Lower lobe of right lung (tissue), 2 donors: ENCODE results near the gene MS4A7. TPM values are rescaled to one million over a fixed set of nuclear protein-coding genes. Genes with fewer than 3 reads are reported as not detected.
"Not testable (repeated sequence)": the region's sequence is repeated elsewhere in the genome, so short reads cannot be mapped to it uniquely, and the experiment has no call there.

Experiments
- ATAC-seq, 2 donors: fragments of 200-7000 bp; cut with Tn5 transposase; one replicate each; pipeline ENCODE4 v1.9.1; 2020 to 2022; ENCODE audit warnings: mild to moderate bottlenecking in 2 of 2, moderate library complexity in 2 of 2
- DNase-seq: peaks from one replicate; pipeline ENCODE4 v3.0.0-alpha.2; 2020
- H3K27ac ChIP-seq: fragments of 200-600 bp; one replicate; pipeline ENCODE4 v1.8.0; 2022
- H3K27me3 ChIP-seq: fragments of 200-600 bp; one replicate; pipeline ENCODE4 v1.8.0; 2022; ENCODE audit warnings: low read depth
- H3K36me3 ChIP-seq: fragments of 200-600 bp; one replicate; pipeline ENCODE4 v1.8.0; 2022; ENCODE audit warnings: mild to moderate bottlenecking
- H3K4me1 ChIP-seq: fragments of 200-600 bp; one replicate; pipeline ENCODE4 v1.8.0; 2022
- H3K4me3 ChIP-seq: fragments of 200-600 bp; one replicate; pipeline ENCODE4 v1.8.0; 2022; ENCODE audit warnings: mild to moderate bottlenecking
- H3K9me3 ChIP-seq: fragments of 200-600 bp; one replicate; pipeline ENCODE4 v1.8.0; 2022
- CTCF ChIP-seq: fragments of 200-600 bp; IDR thresholded peaks from one replicate; pipeline ENCODE4 v1.8.0; 2022; ENCODE audit warnings: antibody characterized with exemption, mild to moderate bottlenecking
- intact Hi-C: fragments of 100-400 bp; cut with DNase I; formaldehyde crosslinking; loops from one replicate; pipeline ENCODE4 v1.11.0; 2022
- total RNA-seq: library from RNA; stranded (reverse); fragmentation: NEBNext Ultra II Directional; extraction: Animal tissue kit (Norgen Biotek cat#: 25700); gene quantifications from one replicate; pipeline ENCODE4 v1.2.1, GENCODE V29; 2021
- donor health status: DM: no; HTN: yes; CAD: no; lungs with severe emphysema.

Gene MS4A7
- total RNA-seq, 1 donor from 2014 or later = 315 TPM

- DNase-seq (no peak), ATAC-seq (peak; percentile 89 to 92)
- Histone ChIP-seq H3K27ac (peak overlapping the region; percentile 56), H3K4me3 (peak overlapping the region; percentile 7), H3K9me3 (peaks cover 7% of the 10 kb centered on the region), H3K27me3 (no peaks in the 10 kb centered on the region), H3K36me3 (no peaks in the 10 kb centered on the region), H3K4me1 (peaks cover 7% of the 10 kb centered on the region)
- peak; percentile 77 for TF ChIP-seq CTCF
- intact Hi-C loops = no loop called here
Observed at GRCh38 chr11:60363542-60364470, 14.5 kb upstream of the MS4A7 start.

DNA sequence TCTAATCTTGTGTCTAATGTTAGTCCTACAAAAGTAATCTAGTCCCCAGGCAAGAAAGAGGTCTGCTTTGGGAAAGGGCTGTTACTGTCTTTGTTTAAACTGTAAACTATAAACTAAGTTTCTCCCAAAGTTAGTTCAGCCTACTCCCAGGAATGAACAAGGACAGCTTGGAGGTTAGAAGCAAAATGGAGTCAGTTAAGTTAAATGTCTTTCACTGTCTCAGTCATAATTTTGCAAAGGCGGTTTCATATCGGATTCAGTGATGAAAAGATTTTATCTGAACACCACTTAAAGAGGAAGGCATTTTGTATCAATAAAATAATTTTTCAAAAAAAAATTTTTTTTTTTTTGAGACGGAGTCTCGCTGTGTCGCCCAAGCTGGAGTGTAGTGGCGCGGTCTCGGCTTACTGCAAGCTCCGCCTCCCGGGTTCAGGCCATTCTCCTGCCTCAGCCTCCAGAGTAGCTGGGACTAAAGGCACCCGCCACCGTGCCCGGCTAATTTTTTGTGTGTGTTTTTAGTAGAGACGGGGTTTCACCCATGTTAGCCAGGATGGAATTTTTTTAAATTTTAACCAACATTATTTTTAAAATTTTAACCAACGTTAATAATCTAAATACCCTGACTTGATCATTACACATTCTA lies 11.9 kb upstream of the MS4A7 start:
- peaks cover 15% of the 10 kb centered on the region for H3K4me1 ChIP-seq
- H3K4me3 ChIP-seq, H3K36me3 ChIP-seq, H3K27ac ChIP-seq, intact Hi-C loops, ATAC-seq, H3K9me3 ChIP-seq, DNase-seq, H3K27me3 ChIP-seq: not testable (repeated sequence)

GRCh38 chr11:60367009-60367408 lies 11.3 kb upstream of the MS4A7 start:
- intact Hi-C loops = no loop called here
- H3K36me3 ChIP-seq = no peaks in the 10 kb centered on the region
- no peak for DNase-seq
- peaks cover 15% of the 10 kb centered on the region for H3K4me1 ChIP-seq
- no peak overlapping the region for H3K27ac ChIP-seq
- no peak for ATAC-seq
- H3K9me3 ChIP-seq = no peaks in the 10 kb centered on the region
- no peak for TF ChIP-seq CTCF
- no peaks in the 10 kb centered on the region for H3K27me3 ChIP-seq
- no peak overlapping the region for H3K4me3 ChIP-seq

DNA sequence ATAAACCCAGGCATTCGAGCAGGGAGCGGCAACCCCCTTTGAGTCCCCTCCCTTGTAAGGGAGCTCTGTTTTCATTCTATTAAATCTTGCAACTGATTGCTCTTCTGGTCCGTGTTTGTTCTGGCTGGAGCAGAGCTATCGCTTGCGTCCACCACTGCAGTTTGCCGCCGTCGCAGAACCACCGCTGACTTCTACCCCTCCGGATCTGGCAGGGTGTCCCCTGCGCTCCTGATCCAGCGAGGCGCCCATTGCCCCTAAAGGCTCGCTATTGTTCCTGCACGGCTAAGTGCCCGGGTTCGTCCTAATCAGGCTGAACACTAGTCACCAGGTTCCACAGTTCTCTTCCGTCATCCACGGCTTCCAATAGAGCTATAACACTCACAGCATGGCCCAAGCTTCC lies 10.4 kb upstream of the MS4A7 start:
- ATAC-seq (no peak), DNase-seq (no peak)
- Histone ChIP-seq H3K27me3 (no peaks in the 10 kb centered on the region), H3K4me3 (no peak overlapping the region), H3K27ac (no peak overlapping the region), H3K36me3 (no peaks in the 10 kb centered on the region), H3K4me1 (peaks cover 8% of the 10 kb centered on the region), H3K9me3 (no peaks in the 10 kb centered on the region)
- intact Hi-C loops = no loop called here
- TF ChIP-seq CTCF = no peak

DNA sequence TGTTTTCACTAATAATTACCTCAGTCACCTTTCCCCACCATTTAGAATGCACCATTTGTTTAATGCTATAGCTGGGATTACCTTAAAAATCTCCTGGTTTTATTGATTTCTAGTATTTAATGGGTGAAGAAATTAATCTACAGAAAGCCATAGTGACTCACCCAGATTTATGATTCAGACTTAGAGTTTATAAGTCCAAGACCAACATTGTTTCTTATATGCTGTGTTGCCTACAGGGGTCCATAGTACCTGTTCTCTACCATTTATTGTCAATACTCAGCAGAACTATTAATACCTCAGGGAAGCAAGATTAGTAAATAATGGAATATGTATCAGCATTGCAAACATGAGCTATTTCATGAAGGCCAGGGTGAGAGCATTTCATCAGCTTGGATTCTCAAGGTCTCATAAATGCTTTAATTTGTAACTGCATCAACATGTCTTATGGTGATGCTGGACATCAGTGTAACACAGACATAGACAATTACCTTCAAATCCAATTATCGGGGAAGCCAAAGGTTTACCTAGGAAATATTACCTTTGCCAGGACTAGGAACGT lies 8.0 kb upstream of the MS4A7 start:
- ATAC-seq = no peak
- H3K36me3 ChIP-seq = no peaks in the 10 kb centered on the region
- no peaks in the 10 kb centered on the region for H3K27me3 ChIP-seq
- H3K27ac ChIP-seq = no peak overlapping the region
- DNase-seq = no peak
- H3K4me1 ChIP-seq = peaks cover 8% of the 10 kb centered on the region
- intact Hi-C loops = no loop called here
- no peak for TF ChIP-seq CTCF
- H3K4me3 ChIP-seq = no peak overlapping the region
- no peaks in the 10 kb centered on the region for H3K9me3 ChIP-seq
